SKM-1 (cell line): ENCODE measurements around the gene FAM210B.
A peak's percentile ranks its signal among the peaks of the same experiment; 100 is the strongest.
"Not testable (repeated sequence)": the region's sequence is repeated elsewhere in the genome, so short reads cannot be mapped to it uniquely, and the experiment has no call there.

Experiments
- DNase-seq: peaks from one replicate; lab custom pipeline; 2025; ENCODE audit not compliant: unreplicated experiment; lab: John Stamatoyannopoulos, UW

Gene FAM210B

GRCh38 chr20:56360133-56360907 is 1.5 kb downstream of the FAM210B start:
- DNase-seq, result no peak

- DNase-seq, result no peak
Measured at GRCh38 chr20:56360908-56361205, 2.1 kb downstream of the FAM210B start.

GRCh38 chr20:56361900-56362299 is 3.1 kb downstream of the FAM210B start:
- no peak for DNase-seq

- DNase-seq, result no peak
Measured at GRCh38 chr20:56362833-56363413, 4.1 kb downstream of the FAM210B start.

- no peak for DNase-seq
Measured at GRCh38 chr20:56363491-56363890, 4.7 kb downstream of the FAM210B start.

- no peak for DNase-seq
Measured at GRCh38 chr20:56368351-56369134, 9.8 kb downstream of the FAM210B start.

- DNase-seq, result no peak
Measured at GRCh38 chr20:56369179-56369578, 10.4 kb downstream of the FAM210B start.

GRCh38 chr20:56371977-56372376 is 13.2 kb downstream of the FAM210B start:
- DNase-seq, result no peak

- DNase-seq, result no peak
Measured at GRCh38 chr20:56372850-56373249, 14.1 kb downstream of the FAM210B start.

GRCh38 chr20:56373942-56374341 is 15.2 kb downstream of the FAM210B start:
- peak; percentile 16 for DNase-seq

GRCh38 chr20:56376331-56376730 is 17.6 kb downstream of the FAM210B start:
- DNase-seq, result no peak

- no peak for DNase-seq
Measured at GRCh38 chr20:56378386-56378785, 19.6 kb downstream of the FAM210B start.

- DNase-seq, result no peak
Measured at GRCh38 chr20:56380375-56380774, 21.6 kb downstream of the FAM210B start.

GRCh38 chr20:56381501-56381900 is 22.7 kb downstream of the FAM210B start:
- no peak for DNase-seq

GRCh38 chr20:56382696-56383095 is 23.9 kb downstream of the FAM210B start:
- DNase-seq, result no peak

GRCh38 chr20:56383334-56383733 is 24.6 kb downstream of the FAM210B start:
- DNase-seq, result no peak

- DNase-seq, result no peak
Measured at GRCh38 chr20:56385130-56385529, 26.4 kb downstream of the FAM210B start.

- no peak for DNase-seq
Measured at GRCh38 chr20:56386219-56386618, 27.4 kb downstream of the FAM210B start.

- DNase-seq, result no peak
Measured at GRCh38 chr20:56388882-56389281, 30.1 kb downstream of the FAM210B start.

- DNase-seq, result no peak
Measured at GRCh38 chr20:56389807-56390206, 31.0 kb downstream of the FAM210B start.

GRCh38 chr20:56390396-56390795 is 31.6 kb downstream of the FAM210B start:
- DNase-seq, result not testable (repeated sequence)

GRCh38 chr20:56391037-56391436 is 32.3 kb downstream of the FAM210B start:
- DNase-seq, result no peak
